Mesendoderm (in vitro differentiated cells): ENCODE measurements around the gene RAVER1.

Experiments used
- DNase-seq: peaks from one replicate; pipeline ENCODE4 v3.0.0; 2013
- H2AK5ac ChIP-seq: 2 replicates; pipeline ENCODE4 v1.6.1; 2013; ENCODE audit warnings: low read length, inconsistent platforms
- H2BK120ac ChIP-seq: 2 replicates; pipeline ENCODE4 v1.6.1; 2013; ENCODE audit warnings: low read depth, mild to moderate bottlenecking, low read length, moderate library complexity, mixed read lengths
- H2BK15ac ChIP-seq: replicated peaks from 2 replicates; pipeline ENCODE4 v1.6.1; 2013; ENCODE audit warnings: low read depth, mild to moderate bottlenecking, moderate library complexity
- H2BK5ac ChIP-seq: 2 replicates; pipeline ENCODE4 v1.6.1; 2013; ENCODE audit warnings: low read length, inconsistent platforms
- H3K18ac ChIP-seq: 2 replicates; pipeline ENCODE4 v1.6.1; 2013; ENCODE audit warnings: mild to moderate bottlenecking, low read length, mixed read lengths
- H3K23ac ChIP-seq: one replicate; pipeline ENCODE4 v1.6.1; 2013; ENCODE audit warnings: low read length
- H3K27ac ChIP-seq: 2 replicates; pipeline ENCODE4 v1.5.1; 2013; ENCODE audit warnings: low read depth, mild to moderate bottlenecking, inconsistent platforms, low read length, moderate library complexity
- H3K27me3 ChIP-seq: 2 replicates; pipeline ENCODE4 v1.6.1; 2013; ENCODE audit warnings: low read length, control low read depth, mild to moderate bottlenecking, inconsistent platforms; ENCODE audit not compliant: insufficient read depth, poor library complexity
- H3K36me3 ChIP-seq: 2 replicates; pipeline ENCODE4 v1.6.1; 2013; ENCODE audit warnings: low read length, inconsistent platforms; ENCODE audit not compliant: control insufficient read depth, insufficient read depth
- H3K4ac ChIP-seq: one replicate; pipeline ENCODE4 v1.6.1; 2013; ENCODE audit warnings: low read depth, mild to moderate bottlenecking, low read length, moderate library complexity
- H3K4me1 ChIP-seq: 2 replicates; pipeline ENCODE4 v1.6.1; 2013; ENCODE audit warnings: low read depth, low read length, inconsistent platforms; ENCODE audit not compliant: control insufficient read depth
- H3K4me2 ChIP-seq: 2 replicates; pipeline ENCODE4 v1.6.1; 2013; ENCODE audit warnings: low read length
- H3K4me3 ChIP-seq: 2 replicates; pipeline ENCODE4 v1.5.1; 2013; ENCODE audit warnings: mild to moderate bottlenecking, low read length
- H3K56ac ChIP-seq: one replicate; pipeline ENCODE4 v1.6.1; 2013; ENCODE audit warnings: low read length
- H3K79me1 ChIP-seq: 2 replicates; pipeline ENCODE4 v1.6.1; 2013; ENCODE audit warnings: low read length, inconsistent platforms
- H3K79me2 ChIP-seq: 2 replicates; pipeline ENCODE4 v1.6.1; 2013; ENCODE audit warnings: mild to moderate bottlenecking, low read length; ENCODE audit not compliant: control insufficient read depth, insufficient read depth
- H3K9ac ChIP-seq: 2 replicates; pipeline ENCODE4 v1.6.1; 2013; ENCODE audit warnings: low read length, inconsistent platforms
- H4K5ac ChIP-seq: one replicate; pipeline ENCODE4 v1.6.1; 2013; ENCODE audit warnings: low read length
- H4K8ac ChIP-seq: one replicate; pipeline ENCODE4 v1.6.1; 2013; ENCODE audit warnings: low read depth, mild to moderate bottlenecking, control low read depth, low read length, moderate library complexity
- WGBS: extraction: QIAGEN DNeasy Blood & Tissue Kit; methylation state at CpG from one replicate; pipeline ENCODE4 v1.1.7; 2013; ENCODE audit warnings: low lambda C conversion rate, missing lambda C conversion rate; ENCODE audit not compliant: insufficient coverage; ENCODE audit errors: extremely low coverage; 5-methylcytosine and 5-hydroxymethylcytosine counted together

Gene RAVER1

GRCh38 chr19:10327793-10328192, 5.5 kb downstream of the RAVER1 start:
- no peak overlapping the region for H3K27ac ChIP-seq
- H2BK15ac ChIP-seq: no peak overlapping the region
- no peak overlapping the region for H3K9ac ChIP-seq
- H2BK5ac ChIP-seq: no peak overlapping the region
- peaks cover 15% of the 10 kb centered on the region for H3K79me2 ChIP-seq
- H3K4me1 ChIP-seq: peaks cover 3% of the 10 kb centered on the region
- no peak overlapping the region for H4K8ac ChIP-seq
- H3K23ac ChIP-seq: no peak overlapping the region
- H3K56ac ChIP-seq: no peak overlapping the region
- no peak overlapping the region for H3K4ac ChIP-seq
- H3K4me3 ChIP-seq: no peak overlapping the region
- no peak overlapping the region for H2AK5ac ChIP-seq
- no CpG with 5 or more reads among the region's 7 CpGs for WGBS
- peaks cover 11% of the 10 kb centered on the region for H3K79me1 ChIP-seq
- H3K36me3 ChIP-seq: peaks cover 7% of the 10 kb centered on the region
- H3K18ac ChIP-seq: no peak overlapping the region
- no peak overlapping the region for H3K4me2 ChIP-seq
- no peak overlapping the region for H2BK120ac ChIP-seq
- H4K5ac ChIP-seq: no peak overlapping the region
- no peaks in the 10 kb centered on the region for H3K27me3 ChIP-seq
- DNase-seq: no peak

- Histone ChIP-seq H2BK5ac (no peak overlapping the region), H3K4ac (no peak overlapping the region), H3K79me1 (peaks cover 3% of the 10 kb centered on the region), H3K4me2 (no peak overlapping the region), H2BK15ac (no peak overlapping the region), H3K56ac (no peak overlapping the region), H4K5ac (no peak overlapping the region), H3K79me2 (no peaks in the 10 kb centered on the region), H3K9ac (no peak overlapping the region), H3K27me3 (no peaks in the 10 kb centered on the region), H3K23ac (no peak overlapping the region), H3K18ac (no peak overlapping the region), H2AK5ac (no peak overlapping the region), H3K4me3 (no peak overlapping the region), H2BK120ac (no peak overlapping the region), H3K27ac (no peak overlapping the region), H3K4me1 (no peaks in the 10 kb centered on the region), H3K36me3 (peaks cover 12% of the 10 kb centered on the region), H4K8ac (no peak overlapping the region)
- no CpG with 5 or more reads among the region's 8 CpGs for WGBS
- no peak for DNase-seq
Measured at GRCh38 chr19:10325732-10326131, 7.6 kb downstream of the RAVER1 start.

GRCh38 chr19:10321874-10322835, 11.2 kb downstream of the RAVER1 start:
- Histone ChIP-seq H3K4me1 (no peaks in the 10 kb centered on the region), H3K79me2 (no peaks in the 10 kb centered on the region), H2BK15ac (no peak overlapping the region), H3K27me3 (no peaks in the 10 kb centered on the region), H3K4me3 (no peak overlapping the region), H3K56ac (no peak overlapping the region), H3K27ac (no peak overlapping the region), H2BK5ac (no peak overlapping the region), H4K8ac (no peak overlapping the region), H3K4ac (no peak overlapping the region), H3K79me1 (no peaks in the 10 kb centered on the region), H3K4me2 (no peak overlapping the region), H2BK120ac (no peak overlapping the region), H3K23ac (no peak overlapping the region), H2AK5ac (no peak overlapping the region), H3K36me3 (peaks cover 14% of the 10 kb centered on the region), H3K9ac (no peak overlapping the region), H4K5ac (no peak overlapping the region), H3K18ac (no peak overlapping the region)
- WGBS: no CpG with 5 or more reads among the region's 19 CpGs
- DNase-seq: no peak

- no peak overlapping the region for H2BK120ac ChIP-seq
- H3K36me3 ChIP-seq: peaks cover 14% of the 10 kb centered on the region
- H2AK5ac ChIP-seq: no peak overlapping the region
- WGBS: no CpG with 5 or more reads among the region's 11 CpGs
- no peak overlapping the region for H3K18ac ChIP-seq
- H3K9ac ChIP-seq: no peak overlapping the region
- no peak overlapping the region for H2BK15ac ChIP-seq
- no peak overlapping the region for H2BK5ac ChIP-seq
- H3K27me3 ChIP-seq: no peaks in the 10 kb centered on the region
- no peaks in the 10 kb centered on the region for H3K79me1 ChIP-seq
- no peak overlapping the region for H4K5ac ChIP-seq
- no peak for DNase-seq
- no peak overlapping the region for H3K4me3 ChIP-seq
- H3K4me2 ChIP-seq: no peak overlapping the region
- H3K27ac ChIP-seq: no peak overlapping the region
- no peaks in the 10 kb centered on the region for H3K79me2 ChIP-seq
- no peak overlapping the region for H4K8ac ChIP-seq
- no peaks in the 10 kb centered on the region for H3K4me1 ChIP-seq
- no peak overlapping the region for H3K23ac ChIP-seq
- no peak overlapping the region for H3K4ac ChIP-seq
- H3K56ac ChIP-seq: no peak overlapping the region
Measured at GRCh38 chr19:10321417-10321797, 11.9 kb downstream of the RAVER1 start.

- Histone ChIP-seq H4K8ac (no peak overlapping the region), H3K4me2 (no peak overlapping the region), H3K27me3 (no peaks in the 10 kb centered on the region), H2BK5ac (no peak overlapping the region), H3K4me3 (no peak overlapping the region), H3K27ac (no peak overlapping the region), H3K36me3 (peaks cover 13% of the 10 kb centered on the region), H3K4me1 (no peaks in the 10 kb centered on the region), H3K9ac (no peak overlapping the region), H3K79me2 (no peaks in the 10 kb centered on the region), H2BK15ac (no peak overlapping the region), H2BK120ac (no peak overlapping the region), H4K5ac (no peak overlapping the region), H3K79me1 (no peaks in the 10 kb centered on the region), H3K56ac (no peak overlapping the region), H2AK5ac (no peak overlapping the region), H3K18ac (no peak overlapping the region), H3K4ac (no peak overlapping the region), H3K23ac (no peak overlapping the region)
- no peak for DNase-seq
- WGBS: no CpG with 5 or more reads among the region's 32 CpGs
Measured at GRCh38 chr19:10320602-10321416, 12.5 kb downstream of the RAVER1 start.
